HG03439 (cell line): Measurements from ENCODE around the gene IDUA.

Experiments used
- ATAC-seq: cut with Tn5 transposase; IDR thresholded peaks from one replicate; pipeline ENCODE4 v1.9.1; 2021; ENCODE audit warnings: mild to moderate bottlenecking, moderate library complexity; ENCODE audit not compliant: unreplicated experiment

The IDUA gene

DNA sequence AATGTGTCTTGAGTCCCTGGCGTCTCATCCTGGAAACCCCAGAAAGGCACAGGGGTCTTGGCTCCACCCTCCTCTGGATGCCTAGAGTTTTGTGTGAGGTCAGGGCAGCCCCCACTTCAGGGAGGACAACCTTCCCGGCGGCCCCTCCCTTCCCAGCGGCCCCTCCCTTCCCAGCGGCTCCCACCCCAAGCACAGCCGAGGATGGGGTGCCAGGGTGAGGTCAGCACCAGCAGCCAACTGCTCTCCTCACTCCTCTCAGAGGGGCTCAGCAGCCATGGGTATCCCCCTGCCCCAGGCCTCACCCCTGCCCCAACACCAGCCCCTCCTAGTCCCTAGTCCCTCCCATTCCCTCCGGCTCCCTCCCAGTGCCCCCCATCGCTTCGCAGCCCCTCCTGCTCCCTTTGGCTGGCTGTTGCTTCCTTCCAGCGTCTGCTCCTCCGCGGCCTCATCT is 30.9 kb upstream of the IDUA start:
- no peak for ATAC-seq

- no peak for ATAC-seq
Observed at GRCh38 chr4:956531-957230, 30.2 kb upstream of the IDUA start.

GRCh38 chr4:957231-957580 is 29.6 kb upstream of the IDUA start:
- ATAC-seq, result no peak

GRCh38 chr4:957581-958313 is 29.1 kb upstream of the IDUA start:
- ATAC-seq, result no peak

DNA sequence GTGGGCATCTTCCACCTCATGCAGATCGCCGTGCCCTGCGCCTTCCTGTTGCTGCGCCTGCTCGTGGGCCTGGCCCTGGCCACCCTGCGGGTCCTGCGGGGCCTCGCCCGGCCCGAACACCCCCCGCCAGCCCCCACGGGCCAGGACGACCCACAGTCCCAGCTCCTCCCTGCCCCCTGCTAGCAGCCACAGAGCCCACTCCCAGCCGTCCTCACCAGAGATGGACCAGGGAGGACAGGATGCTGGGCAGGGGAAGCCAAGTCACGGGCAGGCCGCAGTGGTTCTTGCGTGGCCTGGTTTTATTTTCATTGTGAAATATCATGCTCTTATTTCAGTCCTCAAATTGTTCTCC is 28.6 kb upstream of the IDUA start:
- ATAC-seq, result no peak

- no peak for ATAC-seq
Observed at GRCh38 chr4:958696-959337, 28.0 kb upstream of the IDUA start.

DNA sequence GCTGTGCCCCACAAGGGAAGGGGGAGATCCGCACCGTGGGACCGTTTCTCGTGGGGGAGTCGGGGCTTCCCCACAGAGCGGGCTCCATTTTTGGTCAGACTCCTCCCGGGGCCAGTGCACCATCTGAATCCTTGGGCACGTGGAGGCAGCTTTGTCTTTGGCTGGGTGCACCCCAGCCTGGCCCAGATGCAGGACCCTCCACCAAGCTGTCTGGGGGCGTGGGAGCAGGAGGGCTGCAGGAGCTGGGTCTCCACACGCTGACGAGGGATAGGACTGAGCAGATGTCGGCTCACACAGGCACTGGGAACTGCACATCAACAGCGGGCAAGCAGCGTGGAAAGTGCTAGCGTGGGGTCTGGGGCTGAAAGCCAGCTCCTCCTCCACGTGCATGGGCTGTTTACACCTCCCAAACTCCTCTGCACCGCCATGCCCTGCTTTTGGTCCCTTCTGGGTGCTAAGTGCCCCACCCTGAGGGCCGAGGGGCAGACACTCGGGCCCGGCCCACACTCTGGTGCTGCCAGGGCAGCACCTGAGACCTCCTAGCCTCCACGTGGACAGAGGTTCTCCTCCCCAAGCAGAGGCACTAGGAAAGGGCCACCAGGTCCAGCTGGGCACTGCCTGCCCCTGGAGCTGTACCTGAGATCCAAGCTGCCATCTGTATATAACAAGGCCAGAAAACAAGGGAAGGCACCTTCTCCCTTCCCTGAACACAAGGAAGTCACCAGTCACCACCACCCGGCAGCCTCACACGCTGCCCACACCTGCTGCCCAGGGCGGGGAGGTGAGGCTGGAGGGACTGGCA is 27.3 kb upstream of the IDUA start:
- ATAC-seq, result no peak

DNA sequence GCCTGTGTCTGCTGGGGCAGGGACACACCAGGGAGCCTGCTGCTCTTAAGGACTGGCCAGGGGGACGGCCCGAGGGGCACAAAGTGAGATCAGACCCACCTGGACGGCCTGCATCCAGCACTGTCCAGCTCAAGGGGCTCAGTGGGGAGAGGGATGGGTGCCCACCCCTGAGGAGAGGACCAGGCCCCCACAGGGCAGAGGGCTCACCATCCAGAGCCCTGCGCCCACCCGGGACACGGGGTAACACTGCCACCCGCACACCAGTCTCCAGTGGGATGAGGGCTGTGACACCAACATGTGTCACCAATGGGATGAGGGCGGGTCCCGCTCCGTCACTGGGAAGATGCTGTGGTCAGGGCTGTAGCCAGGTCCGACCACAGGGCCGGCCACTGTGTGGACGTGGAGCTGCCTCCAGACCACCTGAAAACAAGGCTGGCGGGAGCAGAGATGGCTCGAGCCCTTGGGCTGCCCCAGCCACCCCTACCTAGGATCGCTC is 26.7 kb upstream of the IDUA start:
- no peak for ATAC-seq

- ATAC-seq, result no peak
Observed at GRCh38 chr4:960636-961350, 26.1 kb upstream of the IDUA start.

DNA sequence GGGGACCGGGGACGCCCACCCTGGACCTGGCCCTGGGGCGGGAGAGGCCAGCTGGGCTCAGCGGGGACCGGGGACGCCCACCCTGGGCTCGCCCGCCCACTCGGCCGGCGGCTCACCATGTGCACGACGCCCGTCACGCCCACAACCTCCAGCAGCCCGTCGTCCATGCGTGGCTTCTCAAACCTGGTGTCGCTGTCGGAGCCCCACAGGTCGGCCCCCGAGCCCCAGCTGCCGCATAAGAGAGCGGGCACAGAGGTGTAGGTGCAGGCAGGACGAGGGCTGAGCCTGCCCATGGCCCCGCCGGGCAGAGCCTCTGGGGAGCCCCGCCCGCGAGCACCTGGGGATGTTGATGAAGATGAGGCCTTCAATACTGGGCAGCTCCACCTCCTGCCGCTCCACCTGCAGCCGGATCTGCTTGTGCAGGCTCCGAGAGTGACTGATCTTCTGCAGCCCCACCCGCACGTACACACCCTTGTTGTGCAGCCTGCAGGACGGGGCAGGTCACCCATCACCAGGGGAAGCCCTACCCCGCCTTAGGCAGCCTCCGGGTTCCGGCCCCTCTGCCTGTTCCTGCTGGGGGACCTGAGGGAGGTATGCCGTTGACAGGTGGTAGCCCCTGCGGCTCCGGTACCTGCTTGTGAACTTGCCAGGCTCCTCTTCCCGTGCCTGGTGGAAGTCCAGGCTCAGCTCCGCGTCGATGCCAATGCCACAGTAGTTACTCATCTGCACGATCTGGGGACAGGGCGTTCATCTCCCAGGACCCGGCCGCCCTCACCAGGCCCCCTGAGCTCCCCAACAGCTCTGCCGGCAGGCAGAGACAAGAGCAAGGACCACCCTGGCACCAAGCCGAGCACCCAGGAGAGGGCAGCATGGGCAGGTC is 25.3 kb upstream of the IDUA start:
- no peak for ATAC-seq

GRCh38 chr4:962231-963208 is 24.3 kb upstream of the IDUA start:
- ATAC-seq, result no peak

DNA sequence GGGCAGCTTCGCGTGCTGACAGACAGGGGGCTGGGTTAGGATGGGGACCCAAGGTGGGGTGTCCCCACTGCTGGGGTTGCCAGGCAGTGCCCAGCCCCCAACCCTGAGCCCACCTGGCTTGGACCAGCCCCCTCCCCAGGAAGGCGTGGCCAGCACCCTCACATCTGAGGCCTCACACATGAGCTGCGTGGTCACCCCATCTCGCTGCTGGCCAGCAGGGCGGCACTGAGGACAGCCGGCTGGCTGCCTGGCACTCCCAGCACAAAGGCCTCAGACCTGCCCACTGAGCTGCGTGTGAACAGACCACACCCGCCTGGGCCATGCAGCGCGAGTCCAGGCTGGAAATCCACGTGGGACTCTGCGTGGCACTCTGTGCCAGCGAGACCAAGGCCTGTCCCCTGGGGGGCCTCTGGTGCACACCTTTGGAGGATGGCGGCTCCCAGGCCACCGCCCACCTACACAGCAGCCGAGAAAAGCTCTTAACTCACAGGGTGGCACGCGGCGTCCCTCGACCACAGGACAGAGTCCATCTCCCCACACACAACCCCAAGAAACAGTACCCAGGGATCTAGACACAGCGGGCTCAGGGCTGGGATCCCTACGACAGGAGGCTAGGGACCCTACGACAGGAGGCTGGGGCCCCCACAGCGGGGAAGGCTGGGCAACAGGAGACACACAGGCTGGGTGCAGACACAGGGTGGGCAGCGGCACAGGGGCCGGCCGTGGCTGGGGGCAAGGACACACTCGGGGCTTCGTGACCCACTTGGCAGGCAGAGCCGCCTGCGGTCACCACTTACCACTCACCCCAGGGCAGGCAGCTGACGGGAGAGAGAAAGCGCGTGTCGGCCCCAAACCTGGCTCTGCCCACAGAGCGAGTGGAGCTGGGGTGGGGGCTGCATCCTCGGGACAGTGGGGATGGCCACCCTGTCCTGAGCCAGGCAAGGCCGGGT is 23.3 kb upstream of the IDUA start:
- ATAC-seq, result no peak

DNA sequence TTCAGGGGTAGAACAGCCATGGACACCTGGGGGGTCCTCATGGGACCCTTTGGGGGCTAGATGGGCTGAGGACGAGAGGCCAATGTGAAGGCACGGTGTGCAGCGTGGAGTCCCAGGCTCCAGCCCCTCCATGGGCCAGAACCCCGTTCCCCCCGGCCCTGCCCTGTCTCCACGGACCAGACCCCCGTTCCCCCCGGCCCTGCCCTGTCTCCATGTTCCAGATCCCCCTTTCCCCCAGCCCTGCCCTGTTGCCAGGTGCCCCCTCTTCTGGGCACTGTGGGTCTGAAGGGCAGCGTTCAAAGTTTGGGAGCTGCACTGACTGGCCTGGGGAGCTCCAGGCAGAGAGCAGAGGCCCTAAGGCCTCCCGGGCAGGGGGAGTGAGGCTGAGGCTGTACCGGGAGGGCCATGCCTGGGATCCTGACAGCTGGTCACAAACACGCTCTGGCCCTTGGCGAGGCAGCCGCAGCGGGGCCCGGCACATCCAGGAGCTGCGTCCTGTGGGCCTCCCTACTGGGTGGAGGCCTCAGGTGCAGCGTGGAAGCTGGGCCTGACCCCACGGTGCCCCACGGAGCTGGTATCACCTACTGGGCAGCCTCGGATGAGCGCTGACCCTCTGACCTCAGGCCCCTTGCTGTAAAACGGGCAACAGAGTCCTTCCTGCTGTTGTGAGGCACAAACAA is 22.4 kb upstream of the IDUA start:
- ATAC-seq, result no peak

GRCh38 chr4:965048-965765 is 21.6 kb upstream of the IDUA start:
- no peak for ATAC-seq

- no peak for ATAC-seq
Observed at GRCh38 chr4:965766-966134, 21.1 kb upstream of the IDUA start.
